HL-60/S4 treated with phorbol 12-myristate 13-acetate at 8.2 ng/mL for 4 days and 3 days (cell line): ENCODE results near the gene CABCOCO1.
"Not testable (repeated sequence)": the region's sequence is repeated elsewhere in the genome, so short reads cannot be mapped to it uniquely, and the experiment has no call there.

ENCODE experiments used
- in situ Hi-C: fragments of 300-500 bp; cut with MboI; formaldehyde crosslinking; loops from 2 replicates; pipeline ENCODE4 v1.15.0; 2022; ENCODE audit warnings: low sequenced_read_pairs

The CABCOCO1 gene

DNA sequence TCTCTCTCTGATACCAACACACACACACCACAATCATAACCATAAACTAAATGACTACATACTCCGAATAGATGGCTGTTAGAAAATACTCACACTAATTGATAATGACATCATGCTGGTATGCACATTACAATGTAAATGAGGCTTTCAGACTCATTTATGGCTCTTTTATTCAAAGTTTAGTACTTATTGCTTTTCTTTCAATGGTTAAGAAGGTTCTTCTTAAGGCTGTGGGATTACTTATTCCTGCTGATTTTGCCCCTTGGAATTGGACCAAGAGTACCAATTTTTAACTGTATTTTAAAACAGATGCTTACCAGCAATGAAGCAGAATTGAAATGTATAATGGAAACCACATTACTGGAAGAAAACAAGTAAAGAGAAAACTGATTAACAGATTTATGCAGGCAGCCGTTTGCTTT lies 20.6 kb upstream of the CABCOCO1 start:
- in situ Hi-C loops, result no loop called here

DNA sequence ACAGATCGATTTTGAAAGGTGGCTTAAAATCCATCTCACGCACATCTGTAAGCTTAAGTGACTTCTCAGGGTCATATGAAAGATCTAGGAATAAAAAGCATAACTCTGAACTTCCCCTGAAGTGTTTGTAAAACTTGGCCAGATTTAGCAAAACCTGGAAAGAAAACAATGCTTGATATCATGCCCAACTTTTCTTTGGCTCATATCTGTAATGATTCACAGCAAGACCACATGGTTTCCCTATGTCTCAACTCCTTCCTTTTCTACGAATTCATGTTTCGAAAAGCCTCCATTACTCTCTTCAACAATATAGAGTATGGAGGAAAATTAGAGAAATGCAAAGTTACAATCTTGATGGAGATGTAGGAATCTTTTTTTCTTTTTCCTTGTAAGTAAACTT lies 20.1 kb upstream of the CABCOCO1 start:
- in situ Hi-C loops, result no loop called here

DNA sequence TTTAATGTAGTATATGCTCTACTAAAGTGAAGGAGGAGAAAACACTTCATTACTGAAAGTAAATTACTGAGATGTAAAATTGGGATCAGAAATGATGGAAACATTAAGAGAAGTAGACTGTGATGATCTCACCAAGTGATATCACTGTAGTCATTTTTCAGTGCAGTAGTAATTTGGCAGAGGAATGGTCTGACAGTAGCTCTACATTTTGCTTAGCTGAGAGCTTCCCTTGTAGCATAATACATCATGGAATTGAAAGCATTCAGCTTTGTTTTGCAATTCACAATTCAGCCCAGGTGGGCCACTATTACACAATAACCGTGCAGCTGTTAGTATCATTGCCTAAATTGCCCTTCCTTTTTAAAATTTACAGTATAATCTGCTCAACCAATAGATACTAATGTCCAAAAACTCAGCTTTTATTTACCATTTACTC lies 19.4 kb upstream of the CABCOCO1 start:
- in situ Hi-C loops, result no loop called here

DNA sequence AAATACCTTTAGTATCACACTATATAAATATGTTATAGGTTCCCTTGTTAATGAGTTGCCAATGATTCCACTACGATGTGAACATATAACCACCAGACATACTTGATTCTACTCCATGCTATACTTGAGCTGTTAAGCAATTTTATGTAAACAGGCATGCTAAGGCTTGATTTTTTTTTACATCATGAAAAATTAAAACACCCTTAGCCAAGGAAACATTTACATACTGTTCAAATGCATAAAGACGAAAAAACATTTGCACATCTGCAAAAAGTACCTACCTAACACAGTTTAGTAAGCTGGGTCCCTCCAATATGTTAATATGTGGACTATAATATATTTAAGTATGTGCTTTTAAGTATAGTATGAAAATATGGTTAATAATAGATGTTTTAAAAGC lies 9.0 kb upstream of the CABCOCO1 start:
- in situ Hi-C loops, result no loop called here

DNA sequence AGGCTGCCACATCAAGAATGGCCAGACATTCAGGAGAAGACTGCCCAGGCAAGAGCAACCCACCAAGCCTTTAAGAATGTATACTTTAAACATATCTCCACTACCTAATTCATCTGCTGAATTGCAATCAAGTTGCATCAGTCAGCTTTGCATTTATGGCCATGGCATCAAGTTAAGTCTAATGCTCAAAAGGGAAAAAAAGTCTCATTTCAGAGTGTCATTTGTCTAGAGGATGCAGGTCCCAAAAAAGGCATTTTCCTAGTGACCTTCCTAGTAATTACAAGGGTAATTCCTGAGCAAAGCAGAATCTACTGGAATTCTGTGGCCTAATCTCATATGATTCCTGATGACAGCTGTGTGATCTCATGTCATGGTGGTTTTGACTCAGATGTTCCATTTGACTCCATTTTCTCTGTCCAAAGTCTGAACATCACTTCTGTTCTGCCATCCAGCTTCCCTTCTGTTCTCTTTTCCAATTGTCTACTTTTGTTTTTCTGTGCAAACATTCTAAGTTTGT lies 7.3 kb upstream of the CABCOCO1 start:
- in situ Hi-C loops, result no loop called here

DNA sequence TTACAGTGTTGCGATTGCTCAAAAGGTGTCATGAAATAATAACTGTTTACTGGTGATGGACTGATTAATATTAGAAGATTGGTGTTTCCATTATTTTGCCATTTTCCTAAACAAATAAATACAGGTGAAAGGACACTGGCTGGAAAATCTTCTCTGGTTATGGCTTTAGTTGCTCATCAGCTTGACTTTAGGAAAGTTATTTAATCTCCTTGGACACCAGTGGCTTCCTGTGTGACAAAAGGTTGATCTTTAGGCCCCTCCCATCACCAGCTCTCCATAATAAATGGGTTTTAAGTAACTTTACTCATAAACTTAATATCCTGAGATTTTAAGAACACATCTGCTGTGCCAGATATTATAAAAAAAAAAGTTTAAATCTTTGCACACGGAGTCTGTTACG lies 737 bp downstream of the CABCOCO1 start:
- in situ Hi-C loops, result no loop called here

DNA sequence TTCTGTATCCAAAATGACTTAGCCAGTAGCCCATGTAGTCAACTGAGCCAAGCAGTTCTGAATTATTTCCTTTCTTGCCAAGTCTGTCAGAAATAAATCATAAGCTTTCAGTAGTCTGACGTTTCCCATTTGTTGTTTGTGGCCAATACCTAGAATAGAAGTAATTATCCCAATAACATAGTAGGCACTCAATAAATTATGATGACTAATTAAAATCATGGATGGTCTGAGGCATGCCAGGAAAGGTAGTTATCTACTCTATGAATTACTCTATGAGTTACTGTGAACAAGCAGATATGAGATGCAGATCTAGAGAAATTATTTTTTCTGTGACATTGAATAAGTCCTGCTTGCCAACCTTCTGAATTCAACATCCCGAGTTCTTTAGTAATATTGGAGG lies 2.3 kb downstream of the CABCOCO1 start:
- in situ Hi-C loops, result no loop called here

DNA sequence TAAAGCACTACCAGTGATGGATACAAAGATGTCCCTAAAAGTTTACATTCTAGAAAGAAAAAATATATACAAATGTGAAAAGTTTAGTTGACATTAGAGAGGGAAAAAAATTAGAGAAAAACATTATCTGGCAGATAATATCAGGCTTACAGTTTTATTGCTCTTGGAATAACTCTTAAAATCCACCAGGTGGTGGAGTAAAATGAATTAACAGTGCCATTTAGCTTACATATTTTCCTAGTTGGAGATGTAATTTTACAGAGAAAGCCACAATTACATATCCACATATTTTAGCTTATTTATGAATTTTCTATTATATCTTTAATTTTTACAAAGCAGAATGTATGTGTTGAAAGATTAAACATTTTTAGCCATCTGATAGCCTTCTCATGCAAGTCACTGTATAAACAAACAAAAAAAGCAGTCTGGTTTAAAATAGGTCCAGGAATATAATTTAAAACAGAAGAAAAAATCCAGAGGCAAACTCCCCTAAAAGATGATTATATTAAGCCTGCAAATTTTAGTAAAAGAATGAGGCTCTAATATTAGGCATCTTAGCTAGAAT lies 6.5 kb downstream of the CABCOCO1 start:
- in situ Hi-C loops, result no loop called here

DNA sequence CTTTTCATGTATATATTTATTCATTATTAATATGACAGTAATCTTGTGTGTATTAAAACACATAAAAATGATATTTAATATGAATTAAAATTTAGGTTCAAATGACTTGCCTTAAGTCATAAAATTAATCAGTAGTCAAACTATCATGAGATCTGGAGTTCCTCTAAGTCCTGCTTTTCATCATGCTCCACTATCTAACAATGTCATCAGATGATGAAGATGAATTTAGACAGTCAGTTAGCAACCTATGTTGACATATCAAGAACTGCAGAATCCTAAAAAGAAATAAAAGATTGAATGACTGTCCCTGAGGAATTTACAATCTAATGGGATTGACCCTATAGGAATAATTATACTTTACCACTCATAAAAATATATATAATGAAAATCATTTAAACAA lies 7.1 kb downstream of the CABCOCO1 start:
- in situ Hi-C loops, result no loop called here

DNA sequence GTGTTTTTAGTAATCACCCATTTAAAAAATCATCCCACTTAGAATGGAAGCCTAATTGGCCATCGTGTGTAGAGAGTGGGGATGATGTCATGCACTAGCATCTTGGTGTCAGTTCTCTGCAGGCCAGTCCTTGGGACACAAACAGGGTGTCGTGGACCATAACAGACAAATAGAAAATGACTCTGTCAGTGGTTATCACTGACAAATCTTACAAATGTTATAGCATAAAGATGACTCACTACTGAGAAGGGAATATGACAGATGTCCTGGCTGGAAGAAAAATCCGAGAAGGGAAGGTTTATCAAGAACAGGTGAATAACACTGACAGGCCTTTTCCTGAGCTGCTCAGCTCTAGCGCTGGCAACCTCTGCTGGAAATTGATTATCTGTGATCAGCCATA lies 10.6 kb downstream of the CABCOCO1 start:
- in situ Hi-C loops, result no loop called here

DNA sequence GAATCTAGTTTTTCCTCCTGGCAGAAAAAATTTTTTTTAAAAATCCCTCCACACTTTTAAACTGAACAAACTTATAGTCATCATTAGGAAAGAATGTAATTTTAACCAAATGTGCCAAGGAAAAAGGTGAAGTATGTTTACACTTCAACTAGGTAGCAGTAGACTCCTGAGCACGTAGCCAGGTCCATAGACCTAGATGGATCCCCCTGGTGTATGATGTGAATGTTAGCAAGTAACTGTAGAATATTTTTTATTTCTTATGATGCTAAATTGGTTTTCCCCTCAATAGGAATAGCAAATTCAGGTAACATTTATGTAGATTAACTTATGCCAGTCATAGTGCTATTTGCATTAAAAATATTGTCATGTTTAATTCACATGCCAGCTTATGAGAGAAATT lies 19.6 kb downstream of the CABCOCO1 start:
- in situ Hi-C loops, result no loop called here

DNA sequence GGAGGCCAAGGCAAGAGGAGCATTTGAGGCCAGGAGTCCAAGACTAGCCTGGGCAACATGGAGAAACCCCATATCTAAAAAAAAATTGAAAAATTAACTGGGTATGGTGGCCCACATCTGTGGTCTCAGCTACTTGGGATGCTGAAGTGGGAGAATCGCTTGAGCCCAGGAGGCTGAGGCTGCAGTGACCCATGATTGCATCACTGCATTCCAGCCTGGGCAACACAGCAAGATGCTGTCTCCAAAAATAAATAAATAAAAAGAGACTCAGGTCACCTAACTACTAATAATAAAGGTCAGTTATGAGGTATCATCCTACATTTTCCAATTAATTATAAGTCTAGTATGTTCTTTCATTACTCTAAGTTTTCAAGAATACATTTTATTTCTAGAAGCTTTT lies 20.6 kb downstream of the CABCOCO1 start:
- in situ Hi-C loops, result no loop called here

DNA sequence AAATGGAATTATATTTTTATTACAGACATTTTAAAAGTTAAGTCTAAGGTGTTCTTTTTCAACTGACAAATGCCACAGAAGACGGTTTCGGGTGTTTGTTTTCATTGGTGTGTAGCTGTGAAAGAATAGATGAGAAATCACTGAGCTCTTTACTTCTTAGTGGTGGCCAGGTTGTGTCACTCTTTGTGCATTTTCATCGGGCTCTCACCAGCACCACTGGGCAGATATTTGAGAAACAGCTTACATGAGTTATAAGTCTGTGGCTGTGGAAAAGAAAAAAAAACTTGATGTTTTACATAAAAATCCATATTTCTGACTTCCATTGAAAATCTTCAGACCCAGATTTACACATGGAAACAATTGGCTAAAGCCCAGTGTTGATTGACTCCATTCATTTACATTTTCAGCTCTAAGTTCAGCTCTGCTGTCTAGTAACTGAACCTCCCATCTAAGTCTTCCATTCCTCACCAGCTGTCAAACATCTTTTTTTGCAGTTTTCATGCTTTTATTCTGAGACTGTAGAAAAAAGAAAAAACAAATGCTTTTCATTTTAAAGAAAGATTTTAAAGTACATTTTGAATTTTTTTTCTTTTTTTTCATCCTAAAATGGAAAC lies 22.3 kb downstream of the CABCOCO1 start:
- in situ Hi-C loops, result no loop called here

DNA sequence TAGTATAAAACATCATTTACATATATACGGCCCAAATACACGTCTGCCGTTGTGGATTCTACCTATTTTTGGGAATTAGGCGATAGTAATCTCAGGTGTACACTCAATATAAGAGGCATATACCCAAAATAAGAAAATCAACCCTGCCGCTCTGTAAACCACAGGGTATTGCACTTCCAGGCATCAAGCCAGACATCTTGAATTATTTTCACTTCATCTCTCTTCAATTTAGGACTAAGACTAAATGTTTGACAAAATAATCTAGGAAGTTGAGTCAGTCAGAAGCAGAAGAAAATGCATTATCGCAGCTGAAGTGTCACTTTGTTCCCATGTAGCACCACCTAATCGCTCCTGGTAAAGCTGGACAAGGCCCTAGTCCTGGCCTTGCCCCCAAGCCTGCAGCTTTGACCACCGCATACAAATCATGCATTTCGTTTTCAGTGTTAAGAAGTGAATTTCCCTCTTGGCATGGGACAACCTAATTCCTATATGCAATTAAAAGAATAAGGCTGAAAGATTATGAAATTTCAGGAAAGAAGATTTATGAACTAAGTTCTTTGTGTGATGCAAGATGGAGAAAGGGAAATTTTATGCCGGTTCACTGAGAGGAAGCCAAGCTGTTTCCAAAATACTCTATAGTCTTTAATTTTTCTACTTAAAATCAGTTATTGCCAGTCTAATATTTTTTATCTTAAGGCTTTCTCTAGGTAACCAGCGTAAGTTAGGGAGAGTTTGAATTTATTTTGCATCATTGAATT lies 26.0 kb downstream of the CABCOCO1 start:
- in situ Hi-C loops, result no loop called here

DNA sequence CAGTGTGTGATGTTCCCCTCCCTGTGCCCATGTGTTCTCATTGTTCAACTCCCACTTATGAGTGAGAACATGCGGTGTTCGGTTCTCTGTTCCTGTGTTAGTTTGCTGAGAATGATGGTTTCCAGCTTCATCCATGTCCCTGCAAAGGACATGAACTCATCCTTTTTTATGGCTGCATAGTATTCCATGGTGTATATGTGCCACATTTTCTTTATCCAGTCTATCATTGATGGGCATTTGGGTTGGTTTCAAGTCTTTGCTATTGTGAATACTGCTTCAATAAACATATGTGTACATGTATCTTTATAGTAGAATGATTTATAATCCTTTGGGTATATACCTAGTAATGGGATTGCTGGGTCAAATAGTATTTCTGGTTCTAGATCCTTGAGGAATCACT lies 28.9 kb downstream of the CABCOCO1 start:
- in situ Hi-C loops, result not testable (repeated sequence)

DNA sequence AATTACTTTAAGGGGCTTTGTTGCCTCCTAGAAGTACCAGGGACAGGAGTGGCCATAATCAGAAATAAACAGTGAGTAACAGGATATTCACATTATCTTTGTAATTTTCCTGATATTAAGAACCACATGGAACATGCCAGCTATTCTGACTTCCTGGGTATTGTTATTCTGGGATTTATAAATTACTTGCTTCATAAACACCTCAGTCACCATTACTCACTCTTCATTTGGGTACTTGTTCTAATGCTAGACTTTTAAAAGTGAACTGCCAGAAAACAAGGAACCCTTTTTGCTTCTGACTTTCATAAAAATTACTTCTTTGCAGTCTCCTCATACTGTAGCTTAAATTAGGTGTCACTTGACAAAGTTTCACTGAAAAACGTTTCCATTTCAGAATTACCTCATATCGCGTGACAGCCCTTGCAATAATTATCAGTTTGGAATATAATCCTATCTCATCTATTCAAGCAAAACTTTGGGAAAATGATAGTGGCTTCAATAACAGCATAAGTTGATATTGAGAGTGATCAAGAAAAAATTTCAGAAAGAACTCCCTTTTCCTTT lies 29.8 kb downstream of the CABCOCO1 start:
- in situ Hi-C loops, result no loop called here

DNA sequence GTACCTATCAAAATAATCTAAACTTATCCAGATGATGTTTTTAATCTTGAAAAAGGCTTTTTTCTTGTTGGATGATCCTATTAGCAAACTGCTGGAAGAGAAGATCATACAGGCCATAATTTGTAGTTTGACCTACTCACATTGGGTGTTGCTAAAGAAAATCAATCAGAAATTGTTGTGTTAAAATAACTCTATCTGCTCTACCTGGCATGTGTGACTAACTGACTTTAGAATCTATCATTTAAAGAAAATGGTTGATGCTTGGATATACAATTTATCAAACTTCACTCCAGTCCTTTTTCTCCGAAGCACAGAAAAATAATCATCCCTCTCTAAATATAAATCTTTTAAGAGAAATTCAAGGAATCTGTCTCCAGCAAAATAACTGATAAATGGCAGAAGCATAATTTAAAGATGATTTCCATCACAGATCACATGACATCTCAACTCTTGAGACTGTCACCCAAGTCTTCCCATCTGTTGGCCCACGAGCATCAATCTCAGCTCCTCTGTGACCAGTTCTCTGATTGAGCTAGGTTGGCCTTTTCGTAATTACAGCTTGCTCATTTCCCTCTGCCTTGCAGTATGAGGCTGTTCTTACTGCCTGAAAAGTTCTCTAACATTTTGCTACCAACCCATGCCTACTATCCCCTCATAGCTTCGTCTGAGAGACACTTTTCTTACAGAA lies 36.4 kb downstream of the CABCOCO1 start:
- in situ Hi-C loops, result no loop called here

DNA sequence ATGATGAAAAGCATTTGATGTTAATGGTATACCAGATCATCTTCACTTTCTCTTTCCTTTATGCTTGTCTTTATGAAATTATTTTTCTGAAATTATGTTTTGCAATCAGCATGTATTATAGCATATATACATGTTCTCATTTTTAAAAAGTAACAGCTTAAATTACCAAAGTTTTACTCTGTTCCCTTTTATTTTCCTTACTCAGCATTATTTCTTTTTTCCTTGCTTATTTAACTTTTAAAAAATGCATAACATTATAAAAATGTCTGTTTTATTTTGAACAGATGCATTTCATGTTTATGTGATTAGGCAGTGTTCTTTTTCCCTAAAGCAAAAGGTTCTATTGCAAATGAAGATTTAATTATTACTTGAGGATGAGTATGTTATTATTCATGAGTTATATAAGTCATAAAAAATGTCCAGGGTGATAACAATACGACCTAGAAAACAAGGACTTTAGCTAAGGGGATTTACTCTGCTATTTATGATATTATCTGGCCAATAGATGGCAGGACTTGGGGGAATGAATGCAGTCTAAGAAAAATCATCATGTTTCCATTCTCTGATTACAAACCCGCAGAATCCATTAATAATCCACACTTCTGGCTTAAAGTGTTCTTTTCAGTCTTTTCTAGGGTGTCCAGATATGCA lies 38.5 kb downstream of the CABCOCO1 start:
- in situ Hi-C loops, result no loop called here

DNA sequence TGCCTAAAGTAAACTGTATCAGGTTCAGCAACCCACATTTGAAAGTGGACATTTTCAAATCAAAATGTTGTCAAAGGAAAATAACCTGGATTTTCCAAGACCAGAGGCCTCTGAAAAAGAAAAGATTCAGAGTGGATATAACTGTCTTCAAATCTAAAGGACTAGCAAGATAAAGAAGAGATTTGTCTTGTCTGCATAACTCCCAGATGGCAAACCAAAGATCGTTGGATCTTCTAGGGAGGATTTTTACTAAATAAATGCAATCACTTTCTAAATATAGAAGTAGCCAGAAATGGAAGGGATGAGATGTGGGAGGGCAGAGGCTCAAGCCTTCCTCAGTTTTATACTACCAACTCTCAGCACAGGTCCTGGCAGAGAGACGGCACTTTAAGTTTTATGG lies 39.0 kb downstream of the CABCOCO1 start:
- in situ Hi-C loops, result no loop called here

DNA sequence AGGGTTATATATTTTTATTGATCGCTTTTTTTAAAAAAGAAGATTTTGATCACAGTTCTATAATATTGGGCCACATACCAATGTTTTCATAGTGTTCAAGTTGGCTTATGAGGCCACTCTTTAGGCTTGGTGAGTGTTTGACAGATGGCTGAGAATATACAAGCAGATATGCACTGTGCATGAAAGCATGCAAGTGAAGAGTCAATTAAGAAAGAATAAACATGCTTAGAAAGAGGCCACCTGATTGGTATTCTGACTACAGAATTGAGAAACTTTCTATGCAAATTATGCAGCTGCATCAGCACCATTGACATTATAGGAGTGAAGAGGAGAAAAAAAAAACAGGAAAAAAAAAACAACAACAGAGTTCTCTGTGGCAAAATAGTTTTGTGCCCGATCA lies 39.9 kb downstream of the CABCOCO1 start:
- in situ Hi-C loops, result no loop called here
